NCI-H82 treated with DMSO at 0.1 percent for 48 hours (cell line): ENCODE measurements around the gene RHOF.

Experiments used
- DNase-seq: peaks from one replicate; lab custom pipeline; 2025; ENCODE audit not compliant: unreplicated experiment; lab: John Stamatoyannopoulos, UW

Gene RHOF

DNA sequence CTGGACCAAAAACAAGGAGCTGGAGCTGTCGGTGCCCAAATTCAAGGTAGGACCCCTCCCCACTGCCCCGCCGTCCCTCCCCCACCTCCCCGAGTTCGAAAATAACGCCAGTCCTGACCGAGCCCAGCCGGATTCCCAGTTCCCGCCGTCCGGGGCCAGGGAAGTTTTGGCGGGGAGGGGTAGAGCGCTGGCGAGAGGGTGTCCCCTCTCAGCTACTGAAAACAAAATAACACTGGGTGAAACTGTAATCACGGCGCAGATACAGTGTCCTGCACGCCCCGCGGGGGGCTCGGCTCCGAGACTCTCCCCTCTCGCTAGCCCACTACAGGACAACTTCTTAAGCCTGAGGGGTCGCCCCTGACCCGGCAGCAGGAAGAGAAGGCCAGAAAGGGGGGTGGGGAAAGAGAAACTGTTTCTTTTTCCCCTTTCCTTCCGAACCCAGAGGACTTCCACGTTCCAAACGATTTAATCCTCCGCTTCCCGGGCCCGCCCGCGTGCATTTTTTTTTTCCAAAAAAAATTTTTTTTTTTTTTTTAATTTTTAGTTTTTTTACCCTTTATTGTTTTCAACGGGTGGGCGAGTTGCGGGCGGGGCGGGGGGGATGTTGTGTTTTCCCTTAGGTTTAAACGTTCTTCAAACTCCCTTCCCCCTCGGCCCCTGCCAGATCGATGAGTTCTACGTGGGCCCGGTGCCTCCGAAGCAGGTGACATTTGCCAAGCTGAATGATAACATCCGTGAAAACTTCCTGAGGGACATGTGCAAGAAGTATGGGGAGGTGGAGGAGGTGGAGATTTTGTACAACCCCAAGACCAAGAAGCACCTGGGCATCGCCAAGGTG lies 11.9 kb upstream of the RHOF start:
- no peak for DNase-seq

DNA sequence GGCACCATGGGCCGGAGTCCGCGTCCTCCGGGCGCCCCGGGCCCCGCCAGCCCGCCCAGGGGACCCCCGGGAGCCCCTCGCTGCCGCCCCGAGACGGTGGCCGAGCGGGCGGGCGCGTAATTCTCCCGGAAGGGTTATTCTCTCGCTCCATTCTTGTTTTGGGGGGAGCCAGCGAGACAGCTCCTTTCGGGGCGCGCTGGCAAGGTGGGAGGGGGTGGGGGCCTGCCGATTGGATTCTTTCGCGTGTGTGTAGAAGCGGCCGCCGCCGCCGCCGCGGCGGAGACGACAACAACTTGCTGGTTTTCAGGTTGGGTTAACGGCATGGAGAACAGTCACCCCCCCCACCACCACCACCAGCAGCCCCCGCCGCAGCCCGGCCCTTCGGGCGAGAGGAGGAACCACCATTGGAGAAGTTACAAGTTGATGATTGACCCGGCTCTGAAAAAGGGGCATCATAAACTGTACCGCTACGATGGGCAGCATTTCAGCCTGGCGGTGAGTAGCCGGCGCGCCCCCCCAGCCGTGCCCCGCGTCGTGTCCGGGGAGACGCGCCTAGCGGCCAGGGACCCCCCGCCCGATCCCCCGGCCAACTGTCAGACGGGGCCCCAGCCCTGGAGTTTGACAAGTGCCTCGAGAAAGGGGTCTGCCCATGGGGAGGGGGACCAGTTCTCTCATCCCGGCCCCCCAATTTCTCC lies 11.1 kb upstream of the RHOF start:
- no peak for DNase-seq

DNA sequence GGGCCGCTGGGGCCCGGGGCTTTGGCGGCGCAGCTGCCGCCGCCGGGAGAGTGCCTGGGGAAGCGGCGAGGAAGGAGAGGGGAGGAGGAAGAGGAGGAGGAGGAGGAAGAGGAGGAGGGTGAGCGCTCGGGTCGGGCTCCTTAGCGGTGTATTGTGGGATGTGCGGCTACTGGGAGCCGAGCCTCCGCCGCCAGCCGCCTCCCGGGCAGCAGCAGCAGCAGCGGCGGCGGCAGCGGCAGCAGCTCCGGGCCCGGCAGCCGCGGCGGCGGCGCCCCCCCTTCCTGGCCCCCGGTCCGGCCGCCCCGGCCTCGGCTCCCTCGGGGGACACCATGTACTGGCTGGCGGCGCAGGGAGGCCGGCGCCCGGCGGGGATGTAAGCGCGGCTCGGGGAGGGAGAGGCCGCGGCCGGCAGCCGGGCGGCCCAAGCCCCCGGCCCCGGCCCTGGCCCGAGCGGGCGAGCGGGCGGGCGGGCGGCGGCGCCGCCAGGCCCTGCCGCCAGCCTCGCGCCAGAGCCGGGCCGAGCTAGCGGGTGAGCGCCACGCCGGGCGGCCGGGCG lies 10.5 kb upstream of the RHOF start, which contains the start of gene SETD1B:
SETD1B (plus strand) TSS at position 149 of the 556 bp plus-strand sequence. CDS start 729 bp downstream, outside the sequence.
- peak; percentile 27 for DNase-seq

DNA sequence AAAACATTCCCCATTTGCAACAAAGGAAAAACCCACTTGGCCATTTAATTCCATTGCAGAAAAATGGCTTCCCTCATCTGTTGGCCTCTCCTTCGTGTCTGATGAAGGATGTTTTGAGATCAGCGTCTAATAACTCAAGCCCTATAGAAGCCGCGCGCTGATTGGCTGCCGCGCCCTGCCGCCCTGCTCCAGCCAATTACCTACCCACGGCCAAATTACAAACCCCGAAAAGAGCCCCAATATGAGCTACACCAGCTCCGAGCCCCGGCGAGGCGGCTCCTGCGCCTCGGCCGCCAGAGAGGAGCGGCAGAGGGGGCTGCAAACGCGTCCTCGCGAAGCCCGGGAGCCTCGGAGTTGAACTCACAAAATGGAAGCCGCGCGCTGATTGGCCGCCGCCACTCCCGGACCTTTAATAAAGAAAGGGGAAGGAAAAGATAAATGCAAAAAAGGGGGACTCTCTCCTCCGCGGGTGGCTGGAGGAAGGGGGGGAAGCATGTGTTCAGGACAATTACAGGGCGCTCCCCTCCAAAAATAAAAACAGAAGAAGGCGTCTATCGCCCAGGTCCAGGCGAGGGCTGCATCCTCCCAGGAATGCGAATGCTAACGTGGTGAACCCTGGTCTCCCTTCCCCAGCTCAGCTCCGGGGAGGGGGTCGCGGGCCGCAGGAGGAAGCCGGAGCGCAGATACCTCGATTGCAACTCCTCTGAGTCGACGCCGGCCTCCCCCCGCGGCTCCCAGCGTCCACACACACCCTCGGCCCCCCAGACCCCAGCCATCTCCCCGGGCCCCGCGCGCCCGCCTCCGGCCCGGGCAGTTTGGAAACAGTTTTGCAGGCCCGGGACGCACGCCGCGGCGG lies 9.6 kb upstream of the RHOF start:
- peak; percentile 91 for DNase-seq

DNA sequence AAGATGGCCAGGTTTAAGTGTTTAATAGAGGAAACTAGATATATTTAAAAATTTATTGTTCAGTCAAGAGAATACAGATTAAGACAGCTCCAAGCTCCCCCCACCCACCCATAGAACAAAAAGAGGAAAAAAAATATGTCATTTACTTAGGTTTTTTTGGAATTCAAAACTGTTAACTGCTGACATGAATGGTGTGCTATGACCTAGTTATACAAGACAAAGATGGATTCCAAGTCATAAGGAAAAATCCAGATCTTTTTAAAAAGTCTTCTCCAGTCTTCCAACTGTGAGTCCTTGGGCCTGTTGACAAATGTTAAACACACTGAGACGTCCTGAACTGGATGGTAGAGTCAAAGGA lies 9.0 kb upstream of the RHOF start:
- DNase-seq = no peak

DNA sequence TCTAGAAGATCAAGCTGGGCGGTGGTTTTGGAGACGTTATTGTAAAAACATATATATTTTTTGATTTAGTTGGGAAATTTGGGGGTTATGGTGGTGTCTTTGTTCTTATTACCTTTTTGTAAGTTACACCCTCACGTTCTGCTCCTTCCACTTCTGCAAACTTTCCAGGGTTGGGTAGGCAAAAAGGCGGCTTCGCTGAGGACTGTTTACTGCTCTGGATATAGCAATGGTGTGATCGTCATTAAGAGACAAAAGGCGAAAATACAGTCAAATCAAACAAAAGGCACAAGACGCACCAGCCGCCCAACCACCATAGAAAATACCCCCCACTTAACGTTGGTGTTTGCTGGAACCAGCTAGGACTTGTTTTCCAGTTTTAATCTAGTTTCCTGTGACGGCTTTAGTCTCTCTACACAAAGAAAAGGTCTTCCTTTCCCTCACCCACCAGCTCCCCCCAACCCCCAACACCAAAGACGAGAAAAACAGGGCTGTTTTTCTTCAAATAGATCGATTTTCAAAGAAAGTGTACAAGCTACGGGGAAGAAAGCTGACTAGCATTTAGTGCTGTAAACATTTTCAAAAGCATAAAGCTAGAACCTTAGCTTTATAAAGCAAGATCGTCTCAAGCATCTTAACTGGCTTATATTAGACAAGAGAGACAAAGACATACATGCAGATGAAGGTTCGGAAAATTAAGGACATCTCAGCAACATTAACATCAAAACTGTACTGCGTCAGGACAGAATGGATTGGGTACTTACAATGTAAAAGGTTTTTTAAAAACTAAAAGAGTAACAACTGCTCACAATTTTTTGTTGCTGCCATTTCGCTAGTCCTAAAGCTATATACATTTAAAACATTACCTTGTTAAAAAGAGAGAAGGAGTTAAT lies 8.4 kb upstream of the RHOF start:
- DNase-seq = peak; percentile 72

DNA sequence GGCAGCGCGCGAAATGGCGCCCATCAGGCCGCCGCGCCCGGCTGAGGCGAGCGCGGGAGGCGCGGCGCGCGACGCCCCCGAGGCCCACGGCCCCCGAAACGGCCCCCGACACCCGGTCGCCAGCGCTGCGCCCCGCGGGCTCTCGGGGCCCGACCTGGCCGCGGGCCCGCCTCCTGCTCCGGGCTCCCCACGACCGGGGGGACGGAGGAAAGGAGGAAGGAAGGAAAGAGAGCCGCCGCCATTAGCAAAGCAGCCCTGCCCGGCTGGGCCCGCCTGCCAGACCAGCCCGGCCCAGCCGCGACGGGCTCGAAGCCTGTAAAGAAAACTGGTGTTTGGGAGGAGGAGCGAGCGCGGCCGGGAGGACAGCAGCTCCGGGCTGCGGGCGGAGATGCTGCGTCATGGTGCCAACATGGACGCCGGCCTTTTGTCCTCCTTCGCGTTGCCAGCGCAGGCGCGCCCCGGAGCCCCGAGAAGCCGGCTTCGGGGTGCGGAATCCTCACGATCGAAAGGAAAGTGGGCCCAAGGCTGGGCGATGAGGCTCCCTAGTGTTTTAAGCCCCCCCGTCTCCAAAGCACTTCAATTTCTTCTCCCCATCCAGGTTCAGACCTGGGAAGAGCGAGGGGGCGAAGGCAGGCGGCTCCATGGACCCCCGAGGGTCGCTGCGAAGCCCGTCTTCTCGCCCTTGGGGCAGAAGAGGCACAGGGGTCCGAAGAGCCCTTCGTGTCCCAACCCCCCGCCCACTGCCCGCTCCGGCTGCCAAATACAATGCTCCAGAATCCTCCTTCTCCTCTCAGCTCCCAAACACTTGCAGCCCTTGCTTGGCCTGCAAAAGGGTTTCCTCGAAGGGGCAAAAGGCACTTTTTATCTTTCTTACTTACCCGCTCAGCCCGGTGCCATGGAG lies 7.5 kb upstream of the RHOF start:
- DNase-seq = no peak

DNA sequence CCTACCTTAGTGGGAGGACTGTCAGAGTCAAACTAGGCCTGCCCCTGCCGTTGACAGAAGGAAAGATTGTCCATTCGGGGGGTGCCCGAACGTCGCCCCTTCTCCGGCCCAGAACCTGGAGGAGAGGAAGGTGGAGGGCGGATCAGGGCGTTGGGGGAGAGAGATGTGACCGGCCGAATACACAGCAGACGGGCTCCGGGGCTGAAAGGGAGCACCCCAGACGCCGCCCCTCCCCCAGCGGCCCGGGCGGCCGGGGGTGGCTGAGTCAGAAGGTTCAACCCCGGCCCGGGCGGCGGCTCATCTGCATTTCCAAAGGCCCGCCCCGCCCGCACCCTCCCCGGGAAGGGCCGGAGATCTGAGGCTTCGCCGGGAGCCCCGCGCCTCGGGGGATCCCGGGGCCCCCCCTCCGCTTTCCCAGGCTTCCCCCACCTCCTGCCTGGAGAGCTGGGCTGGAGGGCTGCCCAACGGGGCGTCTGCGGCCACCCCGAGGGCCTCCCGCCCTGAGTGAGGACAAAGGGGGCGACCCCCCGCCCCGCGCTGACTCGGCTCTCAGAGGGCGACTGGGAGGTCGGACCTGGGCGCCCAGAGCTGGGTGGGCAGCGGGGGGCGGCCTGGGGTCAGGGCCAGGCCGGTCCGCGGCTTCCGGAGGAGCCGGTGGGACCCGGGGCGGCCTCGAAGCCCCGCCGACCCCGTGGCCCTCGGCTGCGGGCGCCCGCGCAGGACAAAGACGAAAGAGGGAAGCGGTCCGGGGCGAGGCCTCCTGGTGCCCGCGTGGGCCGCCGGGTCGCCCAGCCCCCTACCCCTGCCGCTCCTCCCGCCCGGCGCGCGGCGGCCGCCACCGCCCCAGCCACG lies 6.6 kb upstream of the RHOF start:
- DNase-seq = peak; percentile 51

DNA sequence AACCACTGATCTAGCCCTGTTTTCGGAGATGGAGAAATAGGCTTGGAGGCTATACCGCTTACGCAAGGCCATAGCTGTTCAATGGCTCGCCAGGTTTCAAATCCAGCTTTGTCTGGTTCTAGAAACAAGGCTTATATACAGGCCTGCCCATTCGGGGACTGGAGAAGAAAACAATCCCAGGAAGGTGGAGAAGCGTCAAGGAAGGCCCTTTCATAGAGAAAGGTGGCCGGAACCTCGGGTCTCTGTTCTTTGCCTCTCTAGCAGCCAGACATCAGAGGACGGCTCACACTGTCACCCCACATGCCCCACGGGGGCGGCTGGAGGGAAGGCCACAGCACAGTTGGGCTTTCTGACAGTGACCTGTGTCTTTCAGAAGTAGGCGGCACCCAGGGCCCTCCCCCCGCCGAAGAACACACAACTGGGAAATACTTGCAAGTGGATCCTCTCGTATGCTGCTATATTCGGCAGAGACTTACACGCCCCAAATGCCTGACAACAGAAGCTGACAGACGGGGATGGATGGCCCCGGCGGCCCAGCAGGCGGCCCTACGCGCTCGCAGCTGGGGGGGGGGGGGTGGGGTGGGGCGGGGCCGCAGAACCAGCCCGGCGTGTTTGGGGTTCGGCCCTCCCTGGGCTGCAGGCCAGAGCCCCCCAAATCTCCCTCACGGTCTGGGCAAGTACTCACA lies 5.8 kb upstream of the RHOF start:
- peak; percentile 69 for DNase-seq

DNA sequence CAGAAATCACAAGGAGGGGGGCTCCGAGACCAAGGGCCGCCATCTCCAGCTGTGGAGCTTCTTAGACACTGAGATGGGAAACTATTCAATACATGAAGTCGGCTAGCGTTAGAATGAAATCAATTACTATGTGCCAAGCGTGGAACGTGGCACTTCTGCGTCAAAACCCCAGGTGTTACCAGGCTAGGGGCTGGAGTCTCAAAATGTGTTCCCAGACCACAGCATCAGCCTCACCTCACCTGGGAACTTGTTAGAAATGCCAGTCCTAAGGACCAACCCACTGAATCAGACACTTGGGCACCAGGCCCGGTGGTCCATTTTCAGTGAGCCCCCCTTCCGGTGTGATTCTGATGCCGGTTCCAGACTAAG lies 5.3 kb upstream of the RHOF start:
- DNase-seq = no peak

DNA sequence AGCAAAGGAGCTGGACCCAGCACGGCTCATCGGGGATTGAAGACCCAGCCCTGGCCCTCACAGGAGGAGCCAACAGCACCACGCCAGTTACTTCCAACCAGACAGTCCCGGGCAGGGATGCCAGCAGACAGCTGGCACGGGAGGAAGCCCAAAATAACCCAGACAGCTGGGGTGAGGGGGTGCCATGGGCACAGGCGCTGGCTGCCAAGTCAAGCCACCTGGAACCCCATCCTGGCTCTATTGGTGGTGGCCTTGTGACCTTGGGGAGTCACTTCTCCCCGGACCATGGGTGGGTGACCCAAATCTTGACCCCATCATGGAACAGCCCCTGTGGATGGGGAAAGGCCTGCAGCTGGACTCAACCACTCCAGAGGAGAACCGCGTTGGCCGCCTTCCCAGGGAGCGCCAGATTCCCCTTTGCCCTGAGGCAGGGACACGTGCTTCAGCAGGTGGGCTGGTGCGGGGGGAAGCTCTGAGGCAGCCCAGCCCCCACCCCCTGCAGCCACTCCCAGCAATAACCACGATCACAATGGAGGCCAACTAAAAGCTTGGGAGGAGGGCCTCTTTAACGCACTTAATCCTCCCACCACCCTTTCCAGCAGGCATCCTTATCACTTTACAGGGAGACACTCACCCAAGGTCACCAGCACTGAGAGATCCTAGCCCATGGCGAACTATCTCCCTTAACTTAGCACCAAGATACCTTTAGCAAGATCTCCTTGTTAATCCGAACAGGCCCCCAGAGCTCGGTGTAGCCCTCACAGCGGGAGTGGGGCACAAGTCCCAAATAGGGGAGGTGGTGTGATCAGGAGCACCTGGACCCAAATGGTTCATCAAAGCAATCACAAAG lies 4.7 kb upstream of the RHOF start:
- peak; percentile 92 for DNase-seq

DNA sequence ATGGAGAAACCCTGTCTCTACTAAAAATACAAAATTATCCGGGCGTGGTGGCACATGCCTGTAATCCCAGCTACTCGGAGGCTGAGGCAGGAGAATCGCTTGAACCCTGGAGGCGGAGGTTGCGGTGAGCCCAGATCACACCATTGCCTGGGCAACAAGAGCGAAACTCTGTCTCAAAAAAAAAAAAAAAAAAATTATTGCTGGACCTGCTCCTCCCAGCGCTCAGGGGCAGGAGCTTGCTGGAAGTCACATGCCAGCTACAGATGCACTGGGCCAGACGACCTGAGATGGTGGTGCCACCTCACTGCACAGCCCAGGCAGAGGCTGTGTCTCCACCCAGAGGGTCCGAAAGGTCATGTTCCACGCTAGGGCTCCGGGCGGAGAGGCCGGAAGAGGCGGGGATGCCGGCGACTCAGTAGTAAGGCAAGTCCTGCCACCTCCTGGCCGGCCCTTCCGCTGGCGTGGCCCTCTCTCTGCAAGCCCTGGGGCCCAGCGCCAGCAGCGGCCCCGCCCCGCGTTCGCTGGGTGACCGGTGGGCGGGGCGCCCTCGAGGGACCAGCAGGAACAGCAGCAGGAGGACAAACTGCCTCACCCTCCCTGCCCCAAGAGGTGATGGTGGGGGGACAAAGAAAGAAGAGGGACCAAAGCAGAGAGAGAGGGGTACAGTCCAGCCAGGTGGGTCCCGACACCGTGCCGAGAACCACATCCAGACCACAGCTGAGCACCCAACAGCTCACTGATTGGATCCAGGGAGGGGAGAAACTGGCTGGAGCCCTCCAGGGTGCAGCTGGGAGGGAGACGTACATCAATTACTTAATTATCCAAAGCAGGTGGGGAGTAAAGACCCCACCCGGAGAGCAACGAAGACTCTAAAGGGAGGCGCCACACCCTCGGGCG lies 3.6 kb upstream of the RHOF start:
- DNase-seq = peak; percentile 66

DNA sequence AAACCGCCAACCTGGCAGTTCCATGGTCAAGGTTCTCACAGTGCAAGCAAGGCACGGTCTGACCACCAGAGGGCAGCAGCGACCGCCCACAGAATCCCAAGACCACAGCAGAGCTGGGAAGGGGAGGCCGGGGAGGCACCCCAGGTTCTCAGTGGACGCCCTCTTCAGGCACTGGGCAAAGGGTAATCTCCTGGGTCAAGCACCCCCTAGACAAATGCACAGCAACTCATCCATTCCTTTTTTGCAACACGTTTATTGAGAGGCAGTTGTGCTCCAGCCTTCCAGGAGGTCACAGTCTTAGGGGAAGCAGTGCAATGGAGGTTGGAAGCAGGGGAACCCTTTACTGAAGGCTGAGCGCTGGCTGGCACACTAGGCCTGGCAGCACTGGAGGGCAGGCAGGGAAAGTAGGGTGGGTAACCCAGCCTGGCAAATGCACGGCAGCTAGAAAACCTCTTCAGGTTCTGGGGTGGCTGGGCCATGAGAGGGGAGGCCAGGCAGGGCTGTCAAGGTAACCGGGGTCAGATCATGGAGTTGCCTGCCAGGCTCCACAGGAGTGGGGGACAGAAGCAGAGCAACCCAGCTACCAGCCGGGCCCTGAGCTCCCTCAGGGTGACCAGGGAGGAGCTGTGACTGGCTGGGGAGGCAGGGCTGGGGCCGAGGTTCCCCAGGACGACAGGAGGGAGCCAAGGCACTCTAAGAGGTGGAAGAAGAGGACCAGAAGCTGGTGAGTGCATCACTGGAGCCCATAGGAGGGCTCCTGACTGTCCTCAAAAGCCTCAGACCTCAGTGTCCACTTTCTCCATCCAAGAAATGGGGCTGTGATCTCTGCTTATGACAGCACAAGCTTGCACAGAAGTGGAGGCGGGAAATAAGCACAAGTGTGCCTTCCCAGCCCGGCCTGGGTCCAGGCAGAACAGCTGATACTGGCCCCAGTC lies 1.8 kb upstream of the RHOF start:
- peak; percentile 42 for DNase-seq

DNA sequence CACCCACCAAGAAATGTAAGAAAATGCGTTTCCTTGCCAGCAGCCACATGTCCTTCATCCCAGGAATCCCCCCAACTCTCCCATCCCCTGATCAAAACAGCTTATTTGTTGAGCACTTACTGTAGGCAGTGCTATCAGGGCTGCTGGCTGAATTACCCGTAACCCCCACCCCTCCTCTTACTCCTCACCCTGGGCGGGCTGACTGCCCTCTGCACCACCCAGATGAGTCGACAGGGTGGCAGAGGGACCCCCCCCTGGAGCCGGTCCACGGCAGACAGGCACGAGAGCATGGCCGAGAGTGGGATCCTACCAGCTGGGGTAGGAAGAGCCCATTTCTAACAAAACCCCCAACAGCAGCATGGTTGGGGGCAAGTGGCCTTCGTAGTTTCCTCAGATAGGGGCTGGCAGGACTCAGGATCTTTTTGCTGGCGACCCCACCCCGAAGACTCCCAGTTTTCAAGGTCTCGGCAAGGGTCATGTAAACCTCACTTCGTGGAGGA lies 1.1 kb upstream of the RHOF start:
- no peak for DNase-seq
